Right lobe of liver (tissue), 6 donors: Measurements from ENCODE around the gene TNFAIP1. TPM values are rescaled to one million over a fixed set of nuclear protein-coding genes. Genes with fewer than 3 reads are reported as not detected.

ENCODE experiments used
- ATAC-seq, 4 donors: fragments of 200-7000 bp; cut with Tn5 transposase; one replicate each; pipeline ENCODE4 v1.9.1; 2020; ENCODE audit warnings: mild to moderate bottlenecking in 4 of 4, moderate library complexity in 4 of 4
- DNase-seq, 3 donors: peaks; one replicate each; pipeline ENCODE4 v3.0.0-alpha.2; 2020
- H3K27ac ChIP-seq, 3 donors: fragments of 200-600 bp; one replicate each; pipeline ENCODE4 v1.8.0; 2022
- H3K27me3 ChIP-seq, 2 donors: fragments of 200-600 bp; one replicate each; pipeline ENCODE4 v1.8.0; 2022
- H3K36me3 ChIP-seq, 4 donors: fragments of 200-600 bp; sonication (generic) in 1 of 4; one replicate each; pipeline versions ENCODE4 v1.5.1 to v1.8.0; 2017 to 2022; ENCODE audit warnings: control low read depth in 1 of 4
- H3K4me1 ChIP-seq, 4 donors: fragments of 200-600 bp; sonication (generic) in 1 of 4; one replicate each; pipeline versions ENCODE4 v1.5.1 to v1.8.0; 2017 to 2022; ENCODE audit warnings: control low read depth in 1 of 4
- H3K4me3 ChIP-seq, 3 donors: fragments of 200-600 bp; one replicate each; pipeline ENCODE4 v1.8.0; 2022
- H3K9me3 ChIP-seq, 4 donors: fragments of 200-600 bp; sonication (generic) in 1 of 4; one replicate each; pipeline versions ENCODE4 v1.5.1 to v1.8.0; 2017 to 2022; ENCODE audit warnings: control low read depth in 1 of 4
- CTCF ChIP-seq, 4 donors: fragments of 200-600 bp in 3 of 4; fragments of 450-650 bp in 1 of 4; IDR thresholded peaks; one replicate each; pipeline versions ENCODE4 v1.5.1 to v1.8.0; 2016 to 2022; ENCODE audit warnings: antibody characterized with exemption in 4 of 4, mild to moderate bottlenecking in 2 of 4
- POLR2A ChIP-seq: fragments of 450-650 bp; IDR thresholded peaks from one replicate; pipeline ENCODE4 v1.6.1; 2017; ENCODE audit warnings: antibody characterized with exemption, mild to moderate bottlenecking
- WGBS: methylation state at CpG from one replicate; pipeline ENCODE4 v1.1.6; 2018; ENCODE audit warnings: low coverage, low lambda C conversion rate; ENCODE audit not compliant: insufficient coverage; ENCODE audit errors: missing lambda C conversion rate; 5-methylcytosine and 5-hydroxymethylcytosine counted together
- intact Hi-C, 2 donors: fragments of 100-400 bp; cut with DNase I; formaldehyde crosslinking; loops; one replicate each; pipeline versions ENCODE4 v1.11.2 to v1.14.1; 2022
- total RNA-seq, 6 experiments: library from RNA; depleted of rRNA in 2 of 6; stranded (reverse); fragments of >200 nt in 2 of 6; fragmentation: NEBNext Ultra II Directional in 3 of 6; extraction: Animal tissue kit (Norgen Biotek cat#: 25700) in 3 of 6; gene quantifications; one replicate each; pipeline versions ENCODE4 v1.1.0 to v1.2.4, GENCODE V29; 2016 to 2023
- donor health status: DM: no; HTN: yes; CAD: no.
- donor health status: DM: no; HTN: no; CAD: no.
- donor health status: DM: no; HTN: no; CAD: no.
- donor health status: DM: no; HTN: yes; CAD: no.
- donor health status: DM: no; HTN: yes; CAD: no.

TNFAIP1 gene
- total RNA-seq, 6 experiments from 2014 or later, result 32.3 to 87.6 (median 38.2) TPM

DNA sequence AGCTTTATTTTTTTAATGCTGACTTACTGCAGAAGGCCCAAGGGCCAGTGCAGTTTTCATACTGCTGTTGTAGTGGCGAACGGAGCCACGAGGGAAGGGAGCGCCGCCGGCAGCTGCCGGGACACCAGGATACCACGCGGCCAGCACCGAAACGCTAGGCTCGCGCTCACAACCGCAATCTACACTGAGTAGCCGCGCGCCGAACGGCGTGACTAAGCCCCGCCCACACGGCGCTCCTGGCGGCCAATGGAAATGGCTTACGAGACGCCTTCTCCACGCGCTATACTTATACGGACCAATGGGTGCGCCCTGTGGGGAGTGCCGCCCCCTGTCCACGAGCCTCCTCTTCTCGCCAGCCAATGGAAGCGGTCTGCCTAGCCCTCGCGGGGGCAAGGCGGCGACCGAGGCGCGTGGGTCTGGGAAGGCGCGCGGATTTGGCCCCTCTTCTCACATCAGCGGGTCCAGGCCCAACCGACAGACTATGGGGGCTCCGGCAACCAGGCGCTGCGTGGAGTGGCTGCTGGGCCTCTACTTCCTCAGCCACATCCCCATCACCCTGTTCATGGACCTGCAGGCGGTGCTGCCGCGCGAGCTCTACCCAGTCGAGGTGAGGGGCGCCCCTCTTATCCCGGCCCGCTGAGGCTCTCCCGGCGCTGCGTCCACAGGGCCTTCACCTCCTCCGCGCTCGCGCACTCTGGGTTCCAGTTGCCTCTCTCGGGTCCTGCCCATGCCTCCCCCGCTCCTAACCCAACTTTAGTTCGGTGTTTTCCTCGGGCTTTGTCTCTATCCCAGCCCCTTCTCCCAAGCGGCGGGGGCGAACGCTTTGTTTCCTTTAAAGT, 16.6 kb upstream of the TNFAIP1 start, which contains the start of gene TMEM97:
TSS of gene TMEM97 (plus strand) at position 442 of the 839 bp plus-strand sequence. CDS start at position 482, 40 bp downstream.
- intact Hi-C loops, result no loop called here
- WGBS, result 0% methylated on average over 20 of the region's 72 CpGs
- Histone ChIP-seq H3K36me3 (no peaks in the 10 kb centered on the region), H3K9me3 (no peaks in the 10 kb centered on the region), H3K4me3 (peak within 1 kb of the TSS; percentile 67 to 77 (median 75)), H3K4me1 (peaks cover 0 to 42% (median 3%) of the 10 kb centered on the region in 4 donors), H3K27me3 (no peaks in the 10 kb centered on the region), H3K27ac (peak within 1 kb of the TSS; percentile 76 to 91 (median 89))
- TF ChIP-seq CTCF (IDR thresholded peaks at IDR 0.05), result peak in 2 of 4 donors; percentile 7 to 29
- TF ChIP-seq POLR2A, result peak; percentile 48
- DNase-seq (peak; percentile 95 to 98 (median 97)), ATAC-seq (peak; percentile 95 to 98 (median 96))

- ATAC-seq (peak in 3 of 4 donors; percentile 1 to 9 (median 3)), DNase-seq (no peak)
- Histone ChIP-seq H3K4me1 (peaks cover 0 to 48% (median 4%) of the 10 kb centered on the region in 4 donors), H3K27me3 (no peaks in the 10 kb centered on the region), H3K36me3 (no peaks in the 10 kb centered on the region), H3K9me3 (no peaks in the 10 kb centered on the region), H3K27ac (peak overlapping the region; percentile 76 to 91 (median 89)), H3K4me3 (peak overlapping the region; percentile 67 to 77 (median 75))
- intact Hi-C loops, result no loop called here
- WGBS, result 0% methylated on average over 7 of the region's 7 CpGs
- TF ChIP-seq POLR2A (no peak), CTCF (IDR thresholded peaks at IDR 0.05) (no peak)
These were observed 16.0 kb upstream of the TNFAIP1 start for GRCh38 chr17:28319598-28319935.

DNA sequence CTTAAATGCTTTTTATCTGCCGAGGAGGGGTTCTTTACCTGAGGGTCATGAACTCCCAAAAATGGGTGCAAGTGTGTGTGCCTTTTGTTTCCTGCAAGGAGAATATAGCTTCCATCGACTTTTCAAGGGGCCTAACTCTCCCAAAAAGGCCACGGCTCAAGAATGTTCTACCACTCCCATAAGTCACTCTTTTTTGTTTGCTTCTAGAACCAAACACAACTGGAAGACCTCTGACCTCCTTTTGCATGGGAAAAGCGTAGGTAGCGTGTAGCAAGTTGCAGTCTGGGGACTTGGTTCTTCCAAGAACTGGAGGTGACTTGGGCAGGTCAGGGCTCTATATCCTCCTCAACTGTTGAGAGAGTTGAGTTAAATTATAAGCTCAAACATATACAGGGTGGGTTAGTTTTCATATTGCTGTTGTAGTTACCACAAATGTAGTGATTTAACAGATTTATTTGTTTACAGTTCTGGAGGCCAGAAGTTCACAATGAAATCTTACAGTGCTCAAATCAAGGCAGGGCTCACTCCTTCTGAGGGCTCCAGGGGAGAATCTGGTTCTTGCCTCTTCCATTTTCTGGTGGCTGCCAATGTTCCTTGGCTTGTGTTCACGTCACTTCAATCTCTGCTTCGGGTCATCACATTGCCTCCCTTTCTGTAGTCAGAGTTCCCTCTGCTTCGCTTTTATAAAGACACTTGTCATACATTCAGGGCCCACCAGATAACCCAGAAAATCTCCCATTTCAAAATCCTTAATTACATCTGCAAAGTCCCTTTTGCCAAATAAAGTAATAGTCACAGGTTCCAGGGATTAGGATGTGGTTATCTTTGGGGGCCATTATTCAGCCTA, 15.1 kb upstream of the TNFAIP1 start:
- Histone ChIP-seq H3K36me3 (no peaks in the 10 kb centered on the region), H3K9me3 (no peaks in the 10 kb centered on the region), H3K4me3 (peak overlapping the region; percentile 67 to 77 (median 75)), H3K27ac (peak overlapping the region; percentile 76 to 91 (median 89)), H3K27me3 (no peaks in the 10 kb centered on the region), H3K4me1 (peaks cover 0 to 57% (median 8%) of the 10 kb centered on the region in 4 donors)
- WGBS, result 28% methylated on average over 8 of the region's 8 CpGs
- no peak for ATAC-seq
- DNase-seq, result no peak
- no peak for TF ChIP-seq CTCF (IDR thresholded peaks at IDR 0.05)
- TF ChIP-seq POLR2A, result no peak
- intact Hi-C loops, result no loop called here

- ATAC-seq (peak; percentile 22 to 50 (median 42)), DNase-seq (no peak)
- Histone ChIP-seq H3K4me1 (peaks cover 0 to 55% (median 9%) of the 10 kb centered on the region in 4 donors), H3K27me3 (no peaks in the 10 kb centered on the region), H3K27ac (peak overlapping the region; percentile 17 to 76 (median 42)), H3K9me3 (no peaks in the 10 kb centered on the region), H3K36me3 (peaks cover 0 to 36% (median 13%) of the 10 kb centered on the region in 4 donors), H3K4me3 (peak overlapping the region in 1 of 3 donors; percentile 26)
- intact Hi-C loops, result no loop called here
- 37% methylated on average over 5 of the region's 5 CpGs for WGBS
- TF ChIP-seq POLR2A (no peak), CTCF (IDR thresholded peaks at IDR 0.05) (no peak)
These were observed 11.3 kb upstream of the TNFAIP1 start for GRCh38 chr17:28324267-28324745.
